Ovary (tissue), 3 donors: ENCODE measurements around the gene RNF17.

Experiments
- CTCF ChIP-seq, 3 donors: fragments of 450-650 bp in 2 of 3; fragments of 200-600 bp in 1 of 3; IDR thresholded peaks; one replicate each; pipeline versions ENCODE4 v1.5.1 to v1.8.0; 2016 to 2022; ENCODE audit warnings: antibody characterized with exemption in 3 of 3, mild to moderate bottlenecking in 1 of 3
- EP300 ChIP-seq: sonication (generic); formaldehyde crosslinking; IDR thresholded peaks from one replicate; pipeline ENCODE4 v1.6.1; 2017; ENCODE audit warnings: antibody characterized with exemption
- POLR2A ChIP-seq: fragments of 450-650 bp; IDR thresholded peaks from one replicate; pipeline ENCODE4 v1.6.1; 2017; ENCODE audit warnings: antibody characterized with exemption, mild to moderate bottlenecking, moderate library complexity
- donor health status: DM: no; HTN: no; CAD: no.

GRCh38 chr13:24863748-24864540, 100.0 kb downstream of the RNF17 start:
- TF ChIP-seq EP300 (no peak), CTCF (IDR thresholded peaks at IDR 0.05) (no peak), POLR2A (no peak)
